ENCODE data around the gene CCKAR.

CCKAR gene

GRCh38 chr4:26447378-26447777, 42.9 kb downstream of the CCKAR start:
- in situ Hi-C loops (cut with HindIII; ENCODE audit: low pct_unique_long_range_greater_than_20kb, low sequenced_read_pairs), result no loop called here
- DNase-seq (ENCODE audit: low read depth in 1 of 2, low spot score in 1 of 2), result no peak
- TF ChIP-seq JUND (IDR thresholded peaks at IDR 0.05; ENCODE audit: low read depth), result no peak

- DNase-seq (ENCODE audit: low read depth in 1 of 2, low spot score in 1 of 2), result no peak
- no peak for TF ChIP-seq JUND (IDR thresholded peaks at IDR 0.05; ENCODE audit: low read depth)
- in situ Hi-C loops (cut with HindIII; ENCODE audit: low pct_unique_long_range_greater_than_20kb, low sequenced_read_pairs), result no loop called here
Observed at GRCh38 chr4:26441771-26442170, 48.5 kb downstream of the CCKAR start.

GRCh38 chr4:26441102-26441501, 49.2 kb downstream of the CCKAR start:
- in situ Hi-C loops (cut with HindIII; ENCODE audit: low pct_unique_long_range_greater_than_20kb, low sequenced_read_pairs), result no loop called here
- no peak for DNase-seq (ENCODE audit: low read depth in 1 of 2, low spot score in 1 of 2)
- TF ChIP-seq JUND (IDR thresholded peaks at IDR 0.05; ENCODE audit: low read depth), result no peak

DNA sequence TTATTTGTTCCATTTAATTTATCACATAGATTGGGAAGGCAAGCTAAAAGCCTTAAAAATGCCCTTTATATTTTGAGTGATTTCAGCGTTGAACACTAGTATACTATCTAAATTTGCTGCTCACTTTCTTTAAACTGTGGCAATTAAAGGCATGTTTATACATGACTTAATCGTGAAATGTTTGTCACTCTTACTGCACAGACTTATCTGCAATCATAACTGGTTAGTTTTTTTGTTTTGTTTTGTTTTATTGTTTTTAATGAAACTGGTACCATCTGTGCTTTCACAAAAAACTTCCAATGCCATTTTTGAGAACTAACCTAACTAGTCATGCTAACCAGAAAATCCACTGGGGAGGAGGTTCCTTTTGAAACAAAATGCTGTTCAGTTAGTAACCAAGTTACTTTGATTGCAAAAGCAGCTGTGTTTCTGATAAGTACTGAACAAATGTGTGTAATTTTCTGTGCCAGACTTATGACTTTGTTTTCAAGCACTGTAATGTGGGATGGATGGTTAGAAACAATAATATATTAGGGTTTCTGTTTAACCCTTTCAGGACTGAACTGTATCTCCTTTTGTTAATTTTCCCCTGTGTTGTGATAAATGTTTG, 56.1 kb downstream of the CCKAR start:
- DNase-seq (ENCODE audit: low read depth in 1 of 2, low spot score in 1 of 2), result no peak
- TF ChIP-seq JUND (IDR thresholded peaks at IDR 0.05; ENCODE audit: low read depth), result no peak
- in situ Hi-C loops (cut with HindIII; ENCODE audit: low pct_unique_long_range_greater_than_20kb, low sequenced_read_pairs), result no loop called here

DNA sequence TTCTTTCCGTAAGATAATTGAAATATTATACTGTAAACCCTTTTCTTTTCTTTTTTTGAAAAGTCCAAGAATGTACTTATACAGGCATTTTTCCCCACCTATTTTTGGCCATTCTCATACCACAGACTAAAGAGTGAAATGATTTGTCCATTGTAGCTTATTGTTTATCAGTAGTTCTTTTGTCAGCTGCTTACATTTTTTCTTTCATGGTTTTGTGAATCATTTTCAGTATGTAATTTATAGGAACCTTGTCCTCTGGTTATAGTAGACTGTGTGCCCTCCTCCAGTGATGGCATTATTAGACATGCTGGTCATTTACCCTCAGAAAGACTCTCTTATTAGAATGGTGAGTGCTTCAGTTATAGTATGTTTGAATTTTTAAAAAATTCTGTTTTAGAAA, 56.7 kb downstream of the CCKAR start:
- no peak for TF ChIP-seq JUND (IDR thresholded peaks at IDR 0.05; ENCODE audit: low read depth)
- in situ Hi-C loops (cut with HindIII; ENCODE audit: low pct_unique_long_range_greater_than_20kb, low sequenced_read_pairs), result no loop called here

GRCh38 chr4:26432419-26432818, 57.9 kb downstream of the CCKAR start:
- TF ChIP-seq JUND (IDR thresholded peaks at IDR 0.05; ENCODE audit: low read depth), result no peak
- in situ Hi-C loops (cut with HindIII; ENCODE audit: low pct_unique_long_range_greater_than_20kb, low sequenced_read_pairs), result no loop called here
- DNase-seq (ENCODE audit: low read depth in 1 of 2, low spot score in 1 of 2), result no peak

More for the DNA sequence above, 56.7 kb downstream of the CCKAR start:
- no peak for DNase-seq (ENCODE audit: low read depth in 1 of 2, low spot score in 1 of 2)

DNA sequence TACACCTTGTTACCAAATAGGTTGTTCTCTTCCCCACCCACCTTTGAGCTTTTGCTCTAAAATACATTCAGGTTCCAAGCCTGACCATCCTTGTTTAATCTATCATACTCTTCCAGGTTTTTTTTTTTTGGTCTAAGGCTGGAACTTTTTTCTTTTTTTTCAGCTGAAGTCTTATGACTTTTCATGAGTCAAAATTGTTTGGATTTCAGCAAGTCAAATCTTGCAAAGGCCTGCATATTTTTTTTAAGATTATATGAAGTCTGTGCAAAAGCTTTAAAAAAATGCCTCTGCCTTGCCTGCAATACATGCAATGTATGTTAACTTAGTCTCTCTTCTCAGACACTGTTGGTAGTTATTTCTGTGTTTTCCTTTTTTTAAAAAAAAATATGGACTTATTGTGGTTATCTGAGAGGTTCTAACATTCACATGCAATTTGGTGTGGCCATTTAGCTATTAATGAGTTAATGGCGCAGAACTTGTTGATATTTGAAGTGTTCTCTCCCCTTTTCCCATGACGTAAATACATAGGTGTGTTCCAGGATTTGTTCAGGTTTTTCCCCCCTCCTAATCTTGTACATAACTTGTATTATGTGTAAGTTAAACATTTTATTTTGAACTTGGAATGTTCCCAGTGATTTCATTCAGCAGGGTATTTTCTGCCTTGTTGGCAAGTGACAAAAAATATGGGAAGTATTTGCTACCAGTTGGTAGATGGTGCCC, 58.7 kb downstream of the CCKAR start:
- in situ Hi-C loops (cut with HindIII; ENCODE audit: low pct_unique_long_range_greater_than_20kb, low sequenced_read_pairs), result no loop called here
- DNase-seq (ENCODE audit: low read depth in 1 of 2, low spot score in 1 of 2), result no peak
- no peak for TF ChIP-seq JUND (IDR thresholded peaks at IDR 0.05; ENCODE audit: low read depth)
